T-helper 1 cell treated with Interleukin-12 subunit alpha and Interleukin-12 subunit beta and Interleukin-4 antibody, amounts not matched to agents 30 μg/mL and 1 μg/mL, for 36 hours (primary cell): ENCODE measurements around the gene CDKAL1.
A peak's percentile ranks its signal among the peaks of the same experiment; 100 is the strongest.

Experiments used
- H3K27ac Mint-ChIP-seq: one replicate; pipeline ENCODE4 v1.8.0; 2021; ENCODE audit warnings: mild to moderate bottlenecking, mixed read lengths
- H3K27me3 Mint-ChIP-seq: one replicate; pipeline ENCODE4 v1.8.0; 2021; ENCODE audit warnings: low read depth, mixed read lengths
- H3K36me3 Mint-ChIP-seq: one replicate; pipeline ENCODE4 v1.8.0; 2021; ENCODE audit warnings: low read depth, mixed read lengths
- H3K4me1 Mint-ChIP-seq: one replicate; pipeline ENCODE4 v1.8.0; 2021; ENCODE audit warnings: low read depth, mixed read lengths
- H3K4me3 Mint-ChIP-seq: one replicate; pipeline ENCODE4 v1.8.0; 2021; ENCODE audit warnings: mild to moderate bottlenecking, moderate library complexity, mixed read lengths
- H3K9me3 Mint-ChIP-seq: one replicate; pipeline ENCODE4 v1.8.0; 2021; ENCODE audit warnings: mixed read lengths

The CDKAL1 gene

DNA sequence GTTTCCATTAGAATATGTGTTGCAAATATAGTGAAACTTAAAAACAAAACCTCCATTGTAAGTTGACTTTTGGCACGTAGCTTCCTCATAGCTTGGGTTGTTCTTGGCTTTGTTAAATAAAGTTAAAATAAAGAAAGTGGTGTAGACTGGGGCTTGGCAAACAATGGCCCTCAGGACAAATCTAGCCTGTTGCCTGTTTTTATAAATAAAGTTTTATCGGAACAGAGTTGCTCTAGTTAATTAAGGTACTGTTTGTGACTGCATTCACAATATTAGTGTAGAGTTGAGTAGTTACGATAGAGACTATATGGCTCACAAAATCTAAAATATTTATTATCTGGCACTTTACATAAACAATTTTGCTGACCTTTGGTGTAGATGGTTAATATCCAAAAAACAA, 168.8 kb downstream of the CDKAL1 start:
- Mint-ChIP-seq H3K27me3 (no peaks in the 10 kb centered on the region), H3K4me1 (peaks cover 13% of the 10 kb centered on the region), H3K4me3 (no peak overlapping the region)

DNA sequence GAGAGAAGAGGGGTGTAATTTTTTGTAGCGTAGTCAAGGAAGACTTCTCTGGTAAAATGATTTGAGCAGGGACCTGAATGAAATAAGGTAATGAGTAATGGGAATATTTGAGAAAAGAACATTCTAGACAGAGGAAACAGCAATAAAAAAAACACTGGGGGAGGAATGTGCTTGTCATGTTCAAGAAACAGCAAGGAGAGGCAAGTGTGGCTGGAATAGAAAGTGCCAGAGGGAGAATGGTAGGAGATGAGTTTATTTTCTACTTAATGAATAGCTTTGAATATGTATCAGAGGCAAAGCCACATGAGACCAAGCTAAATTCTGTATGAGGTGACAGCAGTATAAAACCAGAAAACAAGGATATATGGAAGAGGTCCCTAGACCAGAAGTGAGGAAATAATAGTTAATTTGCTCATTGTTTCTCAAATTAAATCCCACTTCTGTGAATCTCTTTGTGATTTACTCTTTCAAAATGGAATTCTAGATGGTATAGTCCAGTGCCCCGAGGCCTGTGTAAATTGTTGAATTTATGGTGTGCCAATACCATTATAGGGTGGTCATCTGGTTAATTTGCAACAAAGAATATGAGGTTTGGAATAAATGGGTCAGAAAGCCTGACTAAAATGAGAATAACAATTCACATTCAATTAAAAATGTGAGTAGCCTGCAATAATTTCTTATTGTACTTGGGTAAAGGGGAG, 170.2 kb downstream of the CDKAL1 start:
- peaks cover 1% of the 10 kb centered on the region for H3K36me3 Mint-ChIP-seq
- no peak overlapping the region for H3K4me3 Mint-ChIP-seq
- no peak overlapping the region for H3K27ac Mint-ChIP-seq
- no peaks in the 10 kb centered on the region for H3K9me3 Mint-ChIP-seq
- H3K27me3 Mint-ChIP-seq, result no peaks in the 10 kb centered on the region
- peaks cover 17% of the 10 kb centered on the region for H3K4me1 Mint-ChIP-seq

More for the DNA sequence above, 168.8 kb downstream of the CDKAL1 start:
- H3K27ac Mint-ChIP-seq, result no peak overlapping the region
- H3K36me3 Mint-ChIP-seq, result peaks cover 1% of the 10 kb centered on the region
- no peaks in the 10 kb centered on the region for H3K9me3 Mint-ChIP-seq

- H3K4me3 Mint-ChIP-seq, result no peak overlapping the region
- H3K9me3 Mint-ChIP-seq, result no peaks in the 10 kb centered on the region
- peaks cover 20% of the 10 kb centered on the region for H3K4me1 Mint-ChIP-seq
- no peak overlapping the region for H3K27ac Mint-ChIP-seq
- H3K27me3 Mint-ChIP-seq, result no peaks in the 10 kb centered on the region
- H3K36me3 Mint-ChIP-seq, result peaks cover 1% of the 10 kb centered on the region
These were observed 171.5 kb downstream of the CDKAL1 start for GRCh38 chr6:20705741-20706140.

DNA sequence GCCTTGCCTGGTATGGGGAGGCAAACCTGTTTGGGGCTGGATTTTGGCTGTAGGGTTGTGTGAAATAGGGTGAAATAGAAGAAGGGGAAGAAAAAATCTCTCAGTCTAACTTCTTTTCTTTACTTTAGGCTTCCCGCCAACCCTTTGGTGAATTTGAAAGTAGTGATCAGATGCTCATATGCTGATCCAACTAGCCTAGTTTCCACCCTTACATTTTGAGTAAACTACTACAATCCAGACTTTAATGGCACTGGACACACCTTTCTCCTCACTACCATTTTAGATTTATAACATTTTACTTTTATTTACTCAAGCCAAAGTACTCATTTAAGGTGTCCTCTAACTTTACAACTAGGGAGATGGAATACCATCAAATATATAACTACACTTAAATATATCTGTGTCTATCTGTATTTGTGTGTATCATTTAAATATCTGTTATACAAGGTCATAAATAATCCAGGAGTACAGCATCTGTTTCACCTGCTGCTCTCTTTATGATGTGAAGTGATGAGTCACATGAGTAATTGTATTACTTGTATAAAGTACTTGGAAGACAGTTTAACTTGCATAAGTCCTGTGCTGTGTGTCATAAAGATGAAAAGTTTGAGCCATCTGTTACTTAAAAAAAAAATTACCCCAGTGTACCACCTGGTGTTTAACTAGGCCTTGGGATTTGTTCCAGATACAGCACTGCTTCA, 172.1 kb downstream of the CDKAL1 start:
- Mint-ChIP-seq H3K27ac (no peak overlapping the region), H3K36me3 (peaks cover 1% of the 10 kb centered on the region), H3K4me1 (peaks cover 20% of the 10 kb centered on the region), H3K9me3 (no peaks in the 10 kb centered on the region), H3K4me3 (no peak overlapping the region), H3K27me3 (no peaks in the 10 kb centered on the region)

DNA sequence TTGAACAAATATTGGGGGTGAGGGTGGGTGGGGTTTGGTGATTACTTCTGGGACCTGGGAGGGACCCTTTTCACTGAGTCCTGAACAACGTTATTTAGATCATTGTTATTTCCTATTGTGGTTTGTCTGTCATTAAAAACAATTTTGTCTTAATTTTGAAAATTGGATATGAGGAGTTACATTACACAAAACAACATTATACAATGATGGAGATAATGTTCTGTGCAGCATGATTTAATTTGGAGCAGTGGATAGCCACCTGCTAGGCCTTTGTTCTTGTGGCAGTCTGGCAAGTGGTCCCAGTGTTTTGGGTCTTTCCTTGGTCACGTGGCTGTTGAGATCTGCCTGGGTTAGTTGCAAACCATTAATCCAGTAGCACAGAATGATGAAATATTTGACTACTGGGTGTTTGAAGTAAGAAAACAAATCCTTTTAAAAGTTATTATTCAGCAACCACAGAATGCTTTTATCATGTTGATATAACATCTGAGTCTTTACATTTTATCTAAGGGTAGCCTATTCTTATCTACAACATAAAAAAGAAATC, 172.8 kb downstream of the CDKAL1 start:
- Mint-ChIP-seq H3K27ac (no peak overlapping the region), H3K36me3 (peaks cover 1% of the 10 kb centered on the region), H3K4me1 (peaks cover 21% of the 10 kb centered on the region)

DNA sequence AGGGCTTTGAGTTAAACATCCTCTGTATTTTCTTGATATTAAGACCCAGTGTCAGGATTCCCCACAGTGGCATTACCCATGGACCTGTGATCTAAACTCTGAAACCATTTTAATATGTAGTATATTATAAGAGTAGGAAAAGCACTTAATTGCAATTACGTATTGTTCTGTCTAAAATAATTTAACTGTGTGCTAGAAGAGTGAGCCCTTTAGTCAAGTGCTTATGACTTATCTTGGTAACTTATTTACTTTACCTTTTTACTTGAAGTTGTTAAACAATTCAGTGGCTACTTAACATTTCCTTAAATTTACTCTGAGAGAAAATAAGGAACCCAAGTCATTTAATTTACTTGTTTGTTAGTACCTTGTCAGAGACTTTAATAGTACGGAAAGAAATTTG, 173.6 kb downstream of the CDKAL1 start:
- no peaks in the 10 kb centered on the region for H3K27me3 Mint-ChIP-seq
- H3K9me3 Mint-ChIP-seq, result no peaks in the 10 kb centered on the region
- H3K4me3 Mint-ChIP-seq, result no peak overlapping the region
- peaks cover 1% of the 10 kb centered on the region for H3K36me3 Mint-ChIP-seq
- no peak overlapping the region for H3K27ac Mint-ChIP-seq
- H3K4me1 Mint-ChIP-seq, result peaks cover 21% of the 10 kb centered on the region

More for the DNA sequence above, 172.8 kb downstream of the CDKAL1 start:
- H3K27me3 Mint-ChIP-seq, result no peaks in the 10 kb centered on the region
- no peak overlapping the region for H3K4me3 Mint-ChIP-seq
- no peaks in the 10 kb centered on the region for H3K9me3 Mint-ChIP-seq

GRCh38 chr6:20708367-20709124, 174.3 kb downstream of the CDKAL1 start:
- Mint-ChIP-seq H3K27ac (peak overlapping the region; percentile 6), H3K4me3 (no peak overlapping the region), H3K27me3 (no peaks in the 10 kb centered on the region), H3K36me3 (peaks cover 1% of the 10 kb centered on the region), H3K4me1 (peaks cover 21% of the 10 kb centered on the region), H3K9me3 (no peaks in the 10 kb centered on the region)

- Mint-ChIP-seq H3K4me1 (peaks cover 21% of the 10 kb centered on the region), H3K4me3 (no peak overlapping the region), H3K36me3 (peaks cover 1% of the 10 kb centered on the region), H3K27ac (no peak overlapping the region), H3K9me3 (no peaks in the 10 kb centered on the region), H3K27me3 (no peaks in the 10 kb centered on the region)
These were observed 175.2 kb downstream of the CDKAL1 start for GRCh38 chr6:20709451-20709850.

DNA sequence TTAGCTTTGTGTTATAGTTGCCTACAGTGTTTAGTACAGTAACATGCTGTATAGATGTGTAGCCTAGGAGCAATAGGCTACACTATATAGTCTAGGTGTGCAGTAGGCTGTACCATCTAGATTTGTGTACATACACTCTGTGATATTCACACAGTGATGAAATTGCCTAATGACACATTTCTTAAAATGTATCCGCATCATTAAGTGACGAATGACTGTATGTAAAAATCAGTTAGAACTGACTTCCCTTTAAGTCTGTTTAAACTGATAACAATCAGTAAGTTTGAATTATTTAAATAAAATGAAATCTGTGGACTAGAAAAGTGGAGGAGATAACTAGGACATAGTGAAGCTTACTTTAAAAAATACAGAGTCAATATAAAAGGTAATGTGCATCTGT, 176.1 kb downstream of the CDKAL1 start:
- Mint-ChIP-seq H3K27ac (no peak overlapping the region), H3K4me1 (peaks cover 20% of the 10 kb centered on the region), H3K27me3 (no peaks in the 10 kb centered on the region), H3K36me3 (no peaks in the 10 kb centered on the region), H3K4me3 (no peak overlapping the region), H3K9me3 (no peaks in the 10 kb centered on the region)

DNA sequence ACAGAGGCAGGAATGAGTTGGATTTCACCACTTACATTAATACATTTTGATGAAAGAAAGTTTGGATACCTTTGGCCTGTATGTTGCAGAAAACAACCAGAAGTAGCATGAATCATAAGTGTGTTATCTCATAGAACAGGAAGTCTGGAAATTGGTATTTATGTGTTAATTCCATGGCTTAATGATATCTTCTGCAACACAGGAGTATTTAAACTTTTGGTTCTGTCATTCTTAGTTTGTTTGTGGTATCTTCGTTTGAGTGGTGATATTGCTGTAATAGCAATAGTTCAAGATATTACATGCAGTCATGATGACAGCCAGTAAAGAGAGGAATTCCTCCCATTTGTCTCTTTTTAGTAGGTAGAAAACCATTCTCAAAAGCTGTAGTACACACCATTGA, 177.3 kb downstream of the CDKAL1 start:
- no peaks in the 10 kb centered on the region for H3K36me3 Mint-ChIP-seq
- no peaks in the 10 kb centered on the region for H3K27me3 Mint-ChIP-seq
- H3K27ac Mint-ChIP-seq, result no peak overlapping the region
- peaks cover 14% of the 10 kb centered on the region for H3K4me1 Mint-ChIP-seq
- H3K4me3 Mint-ChIP-seq, result no peak overlapping the region
- H3K9me3 Mint-ChIP-seq, result no peaks in the 10 kb centered on the region

- Mint-ChIP-seq H3K4me1 (peaks cover 14% of the 10 kb centered on the region), H3K9me3 (no peaks in the 10 kb centered on the region), H3K4me3 (no peak overlapping the region), H3K27ac (no peak overlapping the region), H3K27me3 (no peaks in the 10 kb centered on the region), H3K36me3 (no peaks in the 10 kb centered on the region)
These were observed 177.8 kb downstream of the CDKAL1 start for GRCh38 chr6:20712011-20712410.

- no peaks in the 10 kb centered on the region for H3K27me3 Mint-ChIP-seq
- H3K9me3 Mint-ChIP-seq, result no peaks in the 10 kb centered on the region
These were observed 181.0 kb downstream of the CDKAL1 start for GRCh38 chr6:20715135-20715806.

GRCh38 chr6:20716865-20717264, 182.6 kb downstream of the CDKAL1 start:
- H3K4me3 Mint-ChIP-seq, result no peak overlapping the region

More at GRCh38 chr6:20715135-20715806, 181.0 kb downstream of the CDKAL1 start:
- H3K4me3 Mint-ChIP-seq, result no peak overlapping the region
- peaks cover 8% of the 10 kb centered on the region for H3K4me1 Mint-ChIP-seq
- no peak overlapping the region for H3K27ac Mint-ChIP-seq
- H3K36me3 Mint-ChIP-seq, result no peaks in the 10 kb centered on the region

DNA sequence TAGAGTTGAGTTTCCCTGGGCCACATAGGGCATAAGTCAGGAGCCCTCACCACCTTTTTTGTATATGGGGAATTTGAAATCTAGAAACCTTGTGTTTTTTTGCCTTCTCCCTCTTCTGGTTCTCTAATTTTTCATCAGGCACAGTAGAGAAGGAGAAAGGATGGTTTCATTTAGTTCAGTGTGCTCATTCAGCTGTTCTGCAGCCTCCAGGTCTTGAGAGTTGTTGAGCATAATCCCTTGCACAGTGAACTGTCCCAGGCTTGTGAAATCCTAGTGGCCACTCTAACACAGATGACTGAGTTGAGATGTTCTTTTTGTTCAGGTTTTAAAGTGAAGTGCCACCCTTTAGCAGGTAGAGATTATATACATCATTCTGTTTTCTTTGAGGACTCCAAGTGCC, 183.5 kb downstream of the CDKAL1 start:
- peaks cover 1% of the 10 kb centered on the region for H3K36me3 Mint-ChIP-seq
- H3K27ac Mint-ChIP-seq, result no peak overlapping the region
- no peaks in the 10 kb centered on the region for H3K27me3 Mint-ChIP-seq
- no peak overlapping the region for H3K4me3 Mint-ChIP-seq
- peaks cover 10% of the 10 kb centered on the region for H3K4me1 Mint-ChIP-seq
- no peaks in the 10 kb centered on the region for H3K9me3 Mint-ChIP-seq

More at GRCh38 chr6:20716865-20717264, 182.6 kb downstream of the CDKAL1 start:
- H3K4me1 Mint-ChIP-seq, result peaks cover 8% of the 10 kb centered on the region
- H3K36me3 Mint-ChIP-seq, result no peaks in the 10 kb centered on the region
- H3K27ac Mint-ChIP-seq, result no peak overlapping the region
- H3K27me3 Mint-ChIP-seq, result no peaks in the 10 kb centered on the region
- no peaks in the 10 kb centered on the region for H3K9me3 Mint-ChIP-seq
